GM12878 (cell line): ENCODE results near the gene SRI. TPM values are rescaled to one million over a fixed set of nuclear protein-coding genes. Genes with fewer than 3 reads are reported as not detected.
A peak's percentile ranks its signal among the peaks of the same experiment; 100 is the strongest.

Experiments used
- ATAC-seq: fragments of 200-7000 bp; cut with Tn5 transposase; 3 replicates; pipeline ENCODE4 v1.9.1; 2020; ENCODE audit warnings: mild to moderate bottlenecking, moderate library complexity
- BruUV-seq: library from RNA; stranded (reverse); fragments of 400-500 nt; replicated peaks from 2 replicates; lab custom pipeline; 2021; lab: Mats Ljungman, UMichigan
- CTCF ChIA-PET: fragments of 300-600 bp; sonication (Branson Sonifier 250); formaldehyde crosslinking; extraction: SDS; loops from one replicate; lab custom pipeline; 2021; ENCODE audit warnings: inconsistent platforms; lab: Yijun Ruan, JAX
- POLR2A ChIA-PET: fragments of 350-600 bp; formaldehyde crosslinking; extraction: SDS; loops from one replicate; lab custom pipeline; 2021; ENCODE audit warnings: inconsistent platforms; lab: Charles Lee
- RAD21 ChIA-PET: fragments of 300-600 bp; sonication (Branson Sonifier 250); formaldehyde crosslinking; loops from one replicate; lab custom pipeline; 2023; ENCODE audit warnings: antibody characterized with exemption; ENCODE audit not compliant: unreplicated experiment; lab: Charles Lee
- SMC1A ChIA-PET: fragments of 300-600 bp; sonication (Branson Sonifier 250); formaldehyde crosslinking; loops from one replicate; lab custom pipeline; 2023; ENCODE audit not compliant: unreplicated experiment, uncharacterized antibody; lab: Charles Lee
- DNase-seq: peaks from one replicate; pipeline ENCODE4 v3.0.0-alpha.2; 2011; ENCODE audit warnings: low read depth, low spot score
- FAIRE-seq: peaks from 3 replicates; lab custom pipeline; 2011; peaks lifted over from hg19 to GRCh38; lab: Jason Lieb, UNC
- H2AFZ ChIP-seq: 2 replicates; pipeline ENCODE4 v1.6.0; 2011; ENCODE audit warnings: low read depth, low read length, control low read depth; ENCODE audit not compliant: control insufficient read depth
- H3K27ac ChIP-seq: 2 replicates; pipeline ENCODE4 v1.5.1; 2011; ENCODE audit warnings: control low read depth; ENCODE audit not compliant: control insufficient read depth, insufficient read depth
- H3K27me3 ChIP-seq, 2 experiments: replicated peaks in 1 of 2; 2 replicates each; pipeline versions ENCODE4 v1.6.0 to v1.6.1; 2011; ENCODE audit warnings: low read length in 1 of 2; ENCODE audit not compliant: control insufficient read depth in 2 of 2, insufficient read depth in 2 of 2
- H3K36me3 ChIP-seq, 2 experiments: 2 replicates each; pipeline ENCODE4 v1.5.1; 2011; ENCODE audit warnings: low read length in 1 of 2; ENCODE audit not compliant: control insufficient read depth in 2 of 2, insufficient read depth in 2 of 2
- H3K4me1 ChIP-seq: 2 replicates; pipeline ENCODE4 v1.6.1; 2011; ENCODE audit warnings: mild to moderate bottlenecking, low read length, moderate library complexity, mixed read lengths; ENCODE audit not compliant: control insufficient read depth, insufficient read depth
- H3K4me2 ChIP-seq: 2 replicates; pipeline ENCODE4 v1.6.0; 2011; ENCODE audit warnings: control low read depth; ENCODE audit not compliant: control insufficient read depth, insufficient read depth
- H3K4me3 ChIP-seq: fragments of 200-600 bp; sonication (generic); 2 replicates; pipeline ENCODE4 v1.5.1; 2016
- H3K79me2 ChIP-seq: 2 replicates; pipeline ENCODE4 v1.6.0; 2011; ENCODE audit warnings: low read length; ENCODE audit not compliant: control insufficient read depth, insufficient read depth
- H3K9ac ChIP-seq: 2 replicates; pipeline ENCODE4 v1.8.0; 2011; ENCODE audit warnings: low read length, control low read depth, mixed read lengths; ENCODE audit not compliant: control insufficient read depth, insufficient read depth
- H3K9me3 ChIP-seq: replicated peaks from 3 replicates; pipeline ENCODE4 v1.5.1; 2011; ENCODE audit warnings: mild to moderate bottlenecking, low read length; ENCODE audit not compliant: control insufficient read depth, insufficient read depth
- H4K20me1 ChIP-seq: 2 replicates; pipeline ENCODE4 v1.6.0; 2011; ENCODE audit not compliant: control insufficient read depth, insufficient read depth
- ATF7 ChIP-seq: fragments of 450-650 bp; IDR thresholded peaks from 2 replicates; pipeline ENCODE4 v1.6.1; 2016; ENCODE audit warnings: low read depth, mild to moderate bottlenecking
- CBX3 ChIP-seq: fragments of 200-600 bp; sonication (generic); IDR thresholded peaks from 2 replicates; pipeline ENCODE4 v1.6.1; 2016; ENCODE audit warnings: low read depth, borderline replicate concordance
- DPF2 ChIP-seq: fragments of 450-650 bp; IDR thresholded peaks from 2 replicates; pipeline ENCODE4 v1.6.1; 2017; ENCODE audit warnings: mild to moderate bottlenecking
- GATAD2B ChIP-seq: fragments of 450-650 bp; conservative IDR thresholded peaks from 2 replicates; pipeline ENCODE4 v1.6.1; 2017; ENCODE audit warnings: low read depth, mild to moderate bottlenecking, moderate library complexity
- HDAC2 ChIP-seq: fragments of 200-600 bp; sonication (generic); IDR thresholded peaks from 2 replicates; pipeline ENCODE4 v1.6.1; 2017
- IRF4 ChIP-seq: IDR thresholded peaks from 2 replicates; pipeline ENCODE4 v1.6.1; 2011; ENCODE audit warnings: low read depth, low read length
- MAX ChIP-seq: IDR thresholded peaks from 2 replicates; pipeline ENCODE4 v1.6.1; 2012; ENCODE audit warnings: low read depth, low read length, improper control_type of control experiment
- MEF2A ChIP-seq: IDR thresholded peaks from 2 replicates; pipeline ENCODE4 v1.6.1; 2011; ENCODE audit warnings: low read depth, mild to moderate bottlenecking, low read length, moderate library complexity; ENCODE audit not compliant: insufficient read depth
- NBN ChIP-seq: fragments of 450-650 bp; IDR thresholded peaks from 2 replicates; pipeline ENCODE4 v1.6.1; 2016
- NR2F1 ChIP-seq: fragments of 450-650 bp; conservative IDR thresholded peaks from 2 replicates; pipeline ENCODE4 v1.6.1; 2017; ENCODE audit warnings: mild to moderate bottlenecking
- SIX5 ChIP-seq: IDR thresholded peaks from 2 replicates; pipeline ENCODE4 v1.6.1; 2011; ENCODE audit warnings: mild to moderate bottlenecking, low read depth, low read length, moderate library complexity; ENCODE audit not compliant: severe bottlenecking
- SREBF1 ChIP-seq: IDR thresholded peaks from 2 replicates; pipeline ENCODE4 v1.6.1; 2012; ENCODE audit warnings: mild to moderate bottlenecking, low read length
- SUPT20H ChIP-seq: IDR thresholded peaks from 2 replicates; pipeline ENCODE4 v1.6.1; 2011; ENCODE audit warnings: low read depth, mild to moderate bottlenecking, low read length, moderate library complexity, borderline replicate concordance; ENCODE audit not compliant: control insufficient read depth
- ZNF207 ChIP-seq: fragments of 450-650 bp; IDR thresholded peaks from 2 replicates; pipeline ENCODE4 v1.6.1; 2014; ENCODE audit warnings: antibody characterized with exemption, mild to moderate bottlenecking, borderline replicate concordance
- WGBS: methylation state at CpG from one replicate; pipeline ENCODE4 v1.1.6; 2016; ENCODE audit warnings: low lambda C conversion rate; ENCODE audit not compliant: insufficient replicate concordance, insufficient coverage; ENCODE audit errors: missing lambda C conversion rate; 5-methylcytosine and 5-hydroxymethylcytosine counted together
- in situ Hi-C: fragments of 300-500 bp; cut with MboI; formaldehyde crosslinking; loops from 9 replicates; pipeline ENCODE4 v1.14.3; 2018; ENCODE audit warnings: mixed read lengths
- intact Hi-C: fragments of 100-400 bp; cut with micrococcal nuclease; formaldehyde crosslinking; loops from one replicate; pipeline ENCODE4 v1.14.2; 2022; ENCODE audit not compliant: unreplicated experiment
- polyA plus RNA-seq, 11 experiments: library from polyadenylated mRNA; depleted of rRNA in 4 of 11; unstranded in 6 of 11; stranded (reverse) in 5 of 11; fragments of >200 nt; fragmentation: Nextera tagmentation in 4 of 11; fragmentation: Illumina TruSeq in 1 of 11; extraction: Ambion mirVana in 4 of 11; extraction: Trizol in 1 of 11; gene quantifications; 1 replicate in 1 of 11; 2 replicates in 10 of 11; pipeline versions ENCODE4 v1.2.1 to v1.2.3, GENCODE V29; 2011 to 2016; ENCODE audit warnings: inconsistent platforms in 2 of 11, missing spikeins in 2 of 11, low read depth in 1 of 11
- total RNA-seq, 4 experiments: library from RNA; depleted of rRNA in 3 of 4; stranded (reverse); fragments of >200 nt in 3 of 4; fragmentation: Illumina TruSeq in 1 of 4; extraction: Trizol in 1 of 4; gene quantifications; 2 replicates each; pipeline versions ENCODE4 v1.2.1 to v1.2.3, GENCODE V29; 2013 to 2021

Gene SRI
- total and polyA plus RNA-seq, 10 of the 15 experiments (the other 5 are each of a cell fraction or from before 2014, with no cell fraction given), result 94.7 to 588 (median 242) TPM

- Histone ChIP-seq H3K4me3 (no peak overlapping the region), H3K27me3 (no peaks in the 10 kb centered on the region), H3K79me2 (no peaks in the 10 kb centered on the region), H3K9ac (no peak overlapping the region), H3K4me1 (no peaks in the 10 kb centered on the region), H3K4me2 (no peak overlapping the region), H4K20me1 (no peaks in the 10 kb centered on the region), H3K27ac (no peak overlapping the region)
- intact Hi-C loops (no loop called here), in situ Hi-C loops (loop anchor here (25.0 kb wide), 1 partner anchor 610 kb away; no protein-coding TSS in a partner anchor)
- no TSS peak for BruUV-seq
- ChIA-PET RAD21 (interaction anchor here (2.8 kb wide), 1 partner anchor 16 kb away, joined by 10 read pairs; no protein-coding TSS in a partner anchor), CTCF (interaction anchor here (0.6 to 1.7 kb wide), 3 partner anchors 16 to 227 kb away, joined by 5 to 8 read pairs (median 5); no protein-coding TSS in a partner anchor), SMC1A (interaction anchor here (0.6 to 1.7 kb wide), 7 partner anchors 15 to 132 kb away, joined by 3 to 5 read pairs (median 3); no protein-coding TSS in a partner anchor)
- WGBS, result 38% methylated on average over 6 of the region's 6 CpGs
- ATAC-seq, result peak; percentile 53
- no peak for TF ChIP-seq MEF2A
- TF ChIP-seq NR2F1, result peak; percentile 61
- TF ChIP-seq, all 136 proteins: peak for 1
- no peak for FAIRE-seq
- Histone ChIP-seq H3K36me3 (no peaks in the 10 kb centered on the region), H3K9me3 (no peaks in the 10 kb centered on the region; the same call in 2 of the 3 replicates), H2AFZ (no peak overlapping the region)
- no peak for DNase-seq
- POLR2A ChIA-PET, result interaction anchor here (1.2 kb wide), 1 partner anchor 19 kb away, joined by 6 read pairs; no protein-coding TSS in a partner anchor
These were observed 7.2 kb upstream of the SRI start for GRCh38 chr7:88226886-88227516.

- RAD21 ChIA-PET, result interaction anchor here (2.8 kb wide), 1 partner anchor 17 kb away, joined by 10 read pairs; no protein-coding TSS in a partner anchor
- ATAC-seq, result no peak
- intact Hi-C loops (no loop called here), in situ Hi-C loops (loop anchor here (25.0 kb wide), 1 partner anchor 611 kb away; no protein-coding TSS in a partner anchor)
- Histone ChIP-seq H3K9me3 (no peaks in the 10 kb centered on the region; the same call in 2 of the 3 replicates), H3K79me2 (no peaks in the 10 kb centered on the region), H3K27me3 (no peaks in the 10 kb centered on the region), H3K36me3 (no peaks in the 10 kb centered on the region), H3K9ac (no peak overlapping the region), H3K4me2 (no peak overlapping the region), H3K4me1 (no peaks in the 10 kb centered on the region), H4K20me1 (no peaks in the 10 kb centered on the region), H3K4me3 (no peak overlapping the region), H2AFZ (no peak overlapping the region), H3K27ac (no peak overlapping the region)
- POLR2A ChIA-PET, result no interaction called here
- CTCF ChIA-PET, result interaction anchor here (1.0 to 1.7 kb wide), 3 partner anchors 17 to 131 kb away, joined by 3 to 8 read pairs (median 5); no protein-coding TSS in a partner anchor
- no TSS peak for BruUV-seq
- FAIRE-seq, result no peak
- DNase-seq, result no peak
- WGBS, result 46% methylated on average over 4 of the region's 4 CpGs
- SMC1A ChIA-PET, result interaction anchor here (0.6 to 1.7 kb wide), 6 partner anchors 14 to 133 kb away, joined by 3 to 5 read pairs (median 3); no protein-coding TSS in a partner anchor
- TF ChIP-seq MAX (no peak), SIX5 (no peak), IRF4 (no peak), ZNF207 (no peak), HDAC2 (no peak), CBX3 (no peak), ATF7 (no peak), NBN (no peak), GATAD2B (no peak), SREBF1 (no peak), DPF2 (no peak), SUPT20H (no peak), MEF2A (no peak)
These were observed 6.4 kb upstream of the SRI start for GRCh38 chr7:88226201-88226600.
